GM12891 (cell line): ENCODE data around the gene ASIC4.

ENCODE experiments used
- DNase-seq: peaks from one replicate; pipeline ENCODE4 v3.0.0; 2011; ENCODE audit warnings: low spot score; ENCODE audit not compliant: insufficient read length
- FAIRE-seq: peaks from 2 replicates; lab custom pipeline; 2011; peaks lifted over from hg19 to GRCh38; lab: Jason Lieb, UNC
- PAX5 ChIP-seq: IDR thresholded peaks from 2 replicates; pipeline ENCODE4 v1.6.1; 2011; ENCODE audit warnings: low read length, moderate library complexity, mild to moderate bottlenecking; ENCODE audit not compliant: insufficient read depth, severe bottlenecking
- POLR2A ChIP-seq: IDR thresholded peaks from 2 replicates; pipeline ENCODE4 v1.6.1; 2011; ENCODE audit warnings: low read depth, low read length, control low read depth
- POLR2AphosphoS5 ChIP-seq: IDR thresholded peaks from 2 replicates; pipeline ENCODE4 v1.6.1; 2011; ENCODE audit warnings: low read depth, low read length, control low read depth
- POU2F2 ChIP-seq: IDR thresholded peaks from 2 replicates; pipeline ENCODE4 v1.6.1; 2011; ENCODE audit warnings: low read depth, mild to moderate bottlenecking, control low read depth, low read length, moderate library complexity
- SPI1 ChIP-seq: IDR thresholded peaks from 2 replicates; pipeline ENCODE4 v1.6.1; 2011; ENCODE audit warnings: low read depth, low read length, control low read depth
- TAF1 ChIP-seq: IDR thresholded peaks from 2 replicates; pipeline ENCODE4 v1.6.1; 2011; ENCODE audit warnings: low read depth, low read length, control low read depth

ASIC4 gene

DNA sequence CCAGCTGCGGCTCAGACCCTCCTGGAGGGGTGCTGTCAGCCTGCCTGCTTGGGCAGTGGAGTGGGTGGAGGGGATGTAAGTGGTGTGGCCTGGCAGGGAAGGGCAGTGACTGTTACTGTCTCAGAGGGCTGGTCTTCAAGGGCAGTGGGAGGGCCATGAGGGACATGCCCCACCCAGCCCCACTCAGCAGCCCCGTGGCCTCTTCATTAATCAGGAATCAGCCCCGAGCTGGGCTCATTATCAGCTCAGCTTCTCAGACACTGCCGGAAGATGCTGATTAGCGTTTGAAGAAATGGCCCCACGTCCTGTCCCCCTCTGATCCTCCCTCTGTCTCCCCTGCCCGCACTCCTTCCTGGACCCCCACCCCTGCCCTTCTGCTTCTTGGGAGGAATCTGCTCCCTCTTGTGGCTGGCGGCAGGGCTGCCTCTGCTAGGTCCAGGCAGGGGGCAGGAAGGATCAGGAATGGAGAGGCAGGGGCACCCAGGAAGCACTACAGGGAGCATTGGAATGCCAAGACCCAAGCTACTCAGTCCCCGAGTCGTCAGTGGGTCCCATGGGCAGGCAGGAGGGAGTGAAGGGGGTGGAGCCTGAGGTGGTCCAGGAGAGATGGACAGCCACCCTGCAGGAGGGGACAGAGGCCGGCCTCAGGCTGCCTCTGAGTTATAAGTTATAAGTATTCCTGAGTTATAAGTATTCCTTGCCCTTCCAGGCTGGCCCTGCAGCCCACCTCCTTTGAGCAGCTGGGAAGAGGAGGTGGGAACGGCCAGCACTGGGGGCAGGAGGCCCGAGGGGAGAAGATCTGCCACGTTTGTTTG is 7.0 kb downstream of the ASIC4 start:
- no peak for TF ChIP-seq POLR2AphosphoS5
- TF ChIP-seq SPI1, result no peak
- TF ChIP-seq PAX5, result no peak
- no peak for TF ChIP-seq TAF1
- TF ChIP-seq POLR2A, result no peak
- TF ChIP-seq POU2F2, result no peak
- DNase-seq (no peak), FAIRE-seq (no peak)

DNA sequence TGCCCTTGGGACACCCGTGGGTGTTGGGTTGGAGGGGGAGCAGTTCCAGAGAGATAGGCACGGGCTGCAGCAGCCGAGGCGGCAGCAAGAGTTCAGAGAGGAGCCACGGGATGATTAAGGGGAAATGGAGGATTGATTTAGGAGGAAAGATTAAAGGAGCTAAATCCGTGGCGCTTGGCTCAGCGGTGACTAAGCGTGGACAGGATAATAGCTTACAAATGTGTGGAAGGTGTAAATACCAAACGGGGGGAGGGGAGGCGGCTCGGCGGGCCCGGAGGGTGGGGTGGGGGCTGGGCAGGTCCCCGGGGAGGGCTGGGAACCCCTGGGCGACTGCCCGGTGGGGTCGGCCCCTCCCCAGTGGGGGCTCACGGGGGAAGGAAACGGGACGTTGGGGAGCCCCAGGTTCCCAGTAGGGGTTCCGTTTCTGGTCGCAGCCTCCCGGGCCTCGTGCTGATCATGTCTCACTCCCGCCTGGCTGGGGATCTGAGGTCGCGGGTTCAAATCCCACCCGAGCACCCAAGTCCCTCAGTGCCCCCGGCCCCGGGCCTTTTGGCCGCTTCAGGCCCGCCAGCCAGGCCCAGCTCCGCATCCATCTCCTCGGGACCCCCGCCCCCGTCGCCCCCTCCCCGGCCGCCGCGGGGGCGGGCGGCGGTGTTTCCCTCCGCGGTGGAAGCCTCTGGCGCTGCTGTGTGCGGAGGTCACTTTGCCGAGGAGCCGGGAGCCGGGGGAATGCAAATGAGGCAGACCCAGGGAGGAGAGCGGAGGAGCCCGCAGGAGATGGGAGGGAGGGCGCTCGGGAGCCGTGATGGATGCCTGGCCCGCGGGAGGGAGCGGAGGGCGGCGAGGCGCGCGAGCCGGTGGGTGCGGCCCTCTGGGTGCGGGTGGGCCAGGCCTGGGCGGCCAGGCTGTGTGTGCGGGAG is 8.1 kb downstream of the ASIC4 start:
- DNase-seq, result no peak
- TF ChIP-seq PAX5 (no peak), POU2F2 (no peak), POLR2AphosphoS5 (no peak), SPI1 (no peak), TAF1 (no peak), POLR2A (no peak)
- FAIRE-seq, result no peak

DNA sequence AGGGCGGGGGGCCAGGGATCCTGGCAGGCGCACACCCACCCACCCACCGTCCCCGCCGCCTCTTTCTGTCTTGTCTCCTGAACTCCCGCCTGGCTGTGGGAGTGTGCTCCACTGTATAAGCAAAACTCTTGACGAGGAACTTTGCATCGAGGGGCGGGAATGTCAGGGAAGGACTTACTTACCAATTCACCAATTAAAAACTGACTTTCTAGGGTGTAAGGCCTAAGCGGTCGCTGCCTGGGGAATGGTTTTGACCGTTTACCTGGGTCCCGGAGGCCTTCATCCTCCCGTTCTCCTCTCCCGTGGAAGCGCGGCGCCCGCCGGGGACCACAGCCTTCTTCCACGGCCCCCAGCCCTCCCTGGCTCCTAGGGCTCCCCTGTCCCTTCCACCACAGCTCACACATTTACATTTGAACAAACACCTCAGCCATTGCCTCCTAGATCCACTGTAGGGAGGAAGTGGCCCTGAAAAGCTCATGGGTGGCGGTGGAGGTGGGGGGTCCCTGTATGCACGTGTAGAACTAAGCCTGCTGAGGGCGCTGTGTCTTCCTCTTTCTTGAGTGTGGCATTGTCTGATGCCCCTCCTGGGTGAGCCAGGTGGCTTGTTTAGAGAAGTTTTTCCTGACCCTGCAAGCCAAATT is 8.9 kb downstream of the ASIC4 start:
- FAIRE-seq (no peak), DNase-seq (no peak)
- TF ChIP-seq PAX5 (no peak), POLR2A (no peak), POU2F2 (no peak), TAF1 (no peak), POLR2AphosphoS5 (no peak), SPI1 (no peak)

DNA sequence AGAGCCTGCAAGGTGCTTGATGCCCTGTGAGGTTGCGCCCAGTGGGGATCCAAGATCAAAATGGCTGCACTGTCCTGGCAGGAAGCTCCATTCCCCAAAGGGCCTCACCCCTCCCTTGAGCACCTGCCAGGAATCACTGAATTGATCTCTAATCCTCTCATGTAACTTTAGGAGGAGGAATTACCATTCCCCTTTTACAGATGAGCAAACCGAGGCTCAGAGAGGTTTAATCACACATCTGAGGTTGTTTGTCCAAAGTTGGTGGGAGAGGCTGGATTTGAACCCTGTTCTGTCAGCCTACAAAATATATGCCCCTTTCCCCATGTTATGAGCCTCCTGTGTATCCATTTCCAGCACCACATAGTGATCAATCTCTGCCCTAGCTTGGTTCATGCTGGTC is 10.5 kb downstream of the ASIC4 start:
- TF ChIP-seq POU2F2, result no peak
- no peak for TF ChIP-seq POLR2AphosphoS5
- no peak for TF ChIP-seq PAX5
- no peak for TF ChIP-seq SPI1
- TF ChIP-seq POLR2A, result no peak
- TF ChIP-seq TAF1, result no peak
- DNase-seq, result no peak
- no peak for FAIRE-seq

DNA sequence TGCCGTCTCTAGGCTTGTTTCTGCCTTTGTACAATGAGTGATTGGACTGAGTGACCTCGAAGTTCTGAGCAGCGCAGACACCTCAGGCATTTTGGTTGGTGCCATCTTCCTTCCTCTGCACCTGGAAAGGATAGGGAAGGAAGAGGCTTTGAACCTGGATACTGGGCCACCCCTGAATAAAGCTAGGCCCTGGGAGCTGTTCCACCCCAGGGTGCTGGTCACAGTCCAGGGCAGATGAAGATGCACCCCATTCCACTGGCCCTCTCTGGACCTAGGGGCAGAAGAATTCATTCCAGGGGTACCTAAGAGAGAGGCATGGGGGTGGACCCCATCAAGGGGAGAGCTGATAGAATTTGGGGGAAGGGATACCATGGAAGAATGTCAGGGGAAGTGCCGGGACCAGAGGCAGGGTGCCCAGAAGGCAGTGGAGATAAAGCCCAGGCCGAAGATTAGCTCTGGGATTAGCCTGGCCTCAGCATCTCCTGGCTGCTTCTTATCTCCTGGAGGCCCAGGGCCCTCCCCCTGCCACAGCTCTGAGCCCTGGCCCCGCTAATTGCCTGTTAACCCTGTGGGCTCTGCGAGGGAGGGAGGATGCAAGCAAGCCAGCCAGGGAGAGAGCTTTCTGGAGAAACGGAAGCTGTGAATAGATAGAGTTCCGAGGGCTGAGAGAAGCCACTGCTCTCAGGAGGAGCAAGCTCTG is 11.4 kb downstream of the ASIC4 start:
- FAIRE-seq, result no peak
- no peak for DNase-seq
- TF ChIP-seq POU2F2, result no peak
- TF ChIP-seq POLR2A, result no peak
- TF ChIP-seq PAX5, result no peak
- no peak for TF ChIP-seq SPI1
- TF ChIP-seq POLR2AphosphoS5, result no peak
- no peak for TF ChIP-seq TAF1

DNA sequence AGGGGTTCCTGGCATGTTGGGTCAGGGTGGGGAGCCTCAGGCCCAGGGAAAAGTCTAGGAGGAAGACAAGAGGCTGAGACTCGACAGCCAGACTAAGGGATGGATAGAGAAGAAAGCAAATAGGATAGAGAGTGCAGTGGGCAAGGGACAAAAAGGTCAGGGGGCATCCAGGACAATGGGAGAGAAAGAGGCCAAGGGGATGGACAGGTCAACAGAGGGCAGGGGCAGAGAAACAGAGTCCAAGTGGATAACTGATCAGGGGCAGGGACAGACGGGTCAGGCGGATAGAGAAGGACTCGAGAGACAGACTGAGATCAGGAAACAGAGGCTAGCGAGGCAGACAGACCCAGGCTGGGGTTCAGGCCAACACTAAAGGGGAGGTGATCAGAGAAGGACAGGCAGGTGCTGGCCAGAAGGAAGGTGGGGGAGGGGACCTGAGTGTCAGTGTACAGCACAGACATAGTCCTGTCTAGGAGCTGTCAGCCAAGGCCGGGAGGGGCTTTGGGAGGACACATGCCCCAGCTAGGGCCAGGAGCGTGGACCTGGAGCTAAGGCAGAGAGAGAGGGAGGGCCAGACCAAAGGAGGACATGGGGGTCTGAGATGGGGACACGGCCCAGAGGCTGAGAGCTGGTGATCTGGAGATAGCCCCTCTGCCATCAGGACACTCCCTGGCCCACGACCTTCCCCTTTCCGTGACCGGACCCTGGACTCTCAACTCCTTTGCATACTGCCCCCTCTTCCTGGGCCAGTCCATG is 12.2 kb downstream of the ASIC4 start:
- DNase-seq (no peak), FAIRE-seq (no peak)
- TF ChIP-seq POLR2AphosphoS5 (no peak), PAX5 (no peak), TAF1 (no peak), SPI1 (no peak), POU2F2 (no peak), POLR2A (no peak)

DNA sequence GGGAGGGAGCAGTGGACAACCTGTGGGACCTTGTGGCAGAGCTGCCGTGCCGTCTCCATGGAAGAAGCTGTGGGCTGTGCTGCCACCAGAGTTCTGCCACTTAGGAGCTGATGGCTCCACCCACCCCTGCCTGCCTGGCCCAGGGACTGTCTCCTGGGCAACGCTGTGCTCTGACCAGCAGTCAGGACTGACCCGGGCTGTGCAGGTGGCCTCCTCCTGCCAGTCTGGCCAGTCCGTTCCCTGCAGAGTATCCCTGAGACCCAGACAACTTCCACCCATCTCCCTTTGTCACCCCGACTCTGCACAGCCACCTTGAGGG is 12.8 kb downstream of the ASIC4 start:
- FAIRE-seq, result no peak

DNA sequence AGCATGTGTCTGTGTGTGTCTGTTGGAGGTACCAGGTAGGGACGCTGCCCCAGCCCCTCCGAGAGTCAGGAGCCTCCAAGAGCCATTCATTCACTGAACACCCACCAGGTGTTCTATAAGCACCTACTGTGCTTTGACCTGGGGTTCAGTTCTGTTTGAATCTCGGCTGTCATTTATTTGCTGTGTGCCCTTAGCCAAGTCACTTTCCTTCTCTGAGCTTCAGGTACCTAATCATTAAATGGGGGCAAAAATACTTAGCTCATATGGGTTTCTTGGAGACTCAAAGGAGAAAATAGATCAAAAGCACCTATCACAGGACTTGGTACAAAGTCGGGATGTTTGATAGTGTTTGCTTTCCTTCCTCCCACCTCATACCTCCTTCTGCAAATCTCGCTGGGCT is 13.2 kb downstream of the ASIC4 start:
- no peak for TF ChIP-seq POLR2AphosphoS5
- no peak for TF ChIP-seq PAX5
- TF ChIP-seq POLR2A, result no peak
- TF ChIP-seq TAF1, result no peak
- no peak for TF ChIP-seq SPI1
- no peak for TF ChIP-seq POU2F2
- FAIRE-seq (no peak), DNase-seq (no peak)

More for the DNA sequence above, 12.8 kb downstream of the ASIC4 start:
- TF ChIP-seq POLR2A (no peak), SPI1 (no peak), POU2F2 (no peak), TAF1 (no peak), PAX5 (no peak)
- no peak for DNase-seq
